MCF 10A (cell line): ENCODE results near the gene RPS6KA4. TPM values are rescaled to one million over a fixed set of nuclear protein-coding genes. Genes with fewer than 3 reads are reported as not detected.
A peak's percentile ranks its signal among the peaks of the same experiment; 100 is the strongest.

Experiments used
- Bru-seq: library from RNA; stranded (reverse); fragments of 400-500 nt; gene quantifications from one replicate; lab custom pipeline; 2021; lab: Mats Ljungman, UMichigan
- BruChase-seq, 2 experiments: library from RNA; stranded (reverse); fragments of 400-500 nt; gene quantifications; one replicate each; lab custom pipeline; 2021; lab: Mats Ljungman, UMichigan
- BruUV-seq: library from RNA; stranded (reverse); fragments of 400-500 nt; replicated peaks from 2 replicates; lab custom pipeline; 2021; lab: Mats Ljungman, UMichigan
- CTCF ChIA-PET: fragments of 300-600 bp; sonication (Branson Sonifier 250); formaldehyde crosslinking; extraction: SDS; loops from one replicate; lab custom pipeline; 2021; ENCODE audit warnings: antibody characterized with exemption, inconsistent platforms; lab: Yijun Ruan, JAX
- POLR2A ChIA-PET: fragments of 300-600, 350-650 bp; sonication (Branson Sonifier 250); formaldehyde crosslinking; extraction: SDS; loops from one replicate; lab custom pipeline; 2020; ENCODE audit warnings: antibody characterized with exemption, inconsistent platforms; lab: Yijun Ruan, JAX
- DNase-seq: peaks from one replicate; pipeline ENCODE4 v3.0.0-alpha.2; 2018; ENCODE audit not compliant: unreplicated experiment
- H3K27ac Mint-ChIP-seq: one replicate; pipeline ENCODE4 v1.8.0; 2022; ENCODE audit warnings: mild to moderate bottlenecking, low read depth, mixed read lengths; ENCODE audit not compliant: unreplicated experiment
- H3K27me3 Mint-ChIP-seq: one replicate; pipeline ENCODE4 v1.8.0; 2022; ENCODE audit warnings: mixed read lengths; ENCODE audit not compliant: insufficient read depth, unreplicated experiment
- H3K36me3 Mint-ChIP-seq: one replicate; pipeline ENCODE4 v1.8.0; 2022; ENCODE audit warnings: mild to moderate bottlenecking, moderate library complexity, mixed read lengths; ENCODE audit not compliant: insufficient read depth, unreplicated experiment
- H3K4me1 Mint-ChIP-seq: one replicate; pipeline ENCODE4 v1.8.0; 2022; ENCODE audit warnings: mixed read lengths; ENCODE audit not compliant: insufficient read depth, unreplicated experiment
- H3K4me3 Mint-ChIP-seq: one replicate; pipeline ENCODE4 v1.8.0; 2022; ENCODE audit warnings: mild to moderate bottlenecking, moderate library complexity, mixed read lengths; ENCODE audit not compliant: unreplicated experiment
- H3K9me3 Mint-ChIP-seq: one replicate; pipeline ENCODE4 v1.8.0; 2022; ENCODE audit warnings: mixed read lengths; ENCODE audit not compliant: unreplicated experiment
- CTCF ChIP-seq: fragments of 200-600 bp; IDR thresholded peaks from one replicate; pipeline ENCODE4 v1.8.0; 2022; ENCODE audit warnings: antibody characterized with exemption, mild to moderate bottlenecking; ENCODE audit not compliant: unreplicated experiment
- intact Hi-C: fragments of 100-400 bp; cut with micrococcal nuclease; formaldehyde crosslinking; loops from 2 replicates; pipeline ENCODE4 v1.14.1; 2022
- long read RNA-seq: library from polyadenylated mRNA; stranded (forward); transcript quantifications from one replicate; pipeline ENCODE4 v2.0.0, GENCODE V29; 2022
- total RNA-seq: library from RNA; stranded (reverse); gene quantifications from 2 replicates; pipeline ENCODE4 v1.2.3, GENCODE V29; 2022

RPS6KA4 gene
- total RNA-seq (42.5 and 46.5 TPM in 2 replicates), Bru-seq, nascent RNA (percentile 52 among the genes with signal in this experiment), BruChase-seq, experiment 1, labeled RNA remaining after a 6-hour chase (percentile 71 among the genes with signal in this experiment), BruChase-seq, experiment 2, labeled RNA remaining after a 2-hour chase (percentile 59 among the genes with signal in this experiment)
- long read RNA-seq, transcript RPS6KA4-202 (17 exons, 3,121 nt), result minor isoform, 5 of 48 reads
- long read RNA-seq, transcript RPS6KA4-201 (17 exons, 3,119 nt), result major isoform, 26 of 48 reads
- long read RNA-seq, partial matches to known transcripts, result 6 of 48 reads
- long read RNA-seq, other reads (novel, unspliced or antisense), result 8 of 48 reads

GRCh38 chr11:64358907-64359711 is at the start of gene RPS6KA4:
Gene RPS6KA4 (plus strand): TSS chr11:64359162. CDS start chr11:64359236, 74 bp downstream.
- peaks cover 27% of the 10 kb centered on the region for H3K36me3 Mint-ChIP-seq
- no peaks in the 10 kb centered on the region for H3K9me3 Mint-ChIP-seq
- ChIA-PET POLR2A (interaction anchor here (0.8 to 2.9 kb wide), 8 partner anchors 10 to 186 kb away, joined by 3 to 33 read pairs (median 5); partner anchors contain the start of genes PPP1R14B, PRDX5 and TRMT112), CTCF (interaction anchor here (0.6 to 8.8 kb wide), 12 partner anchors 11 to 1841 kb away, joined by 3 to 148 read pairs (median 4); partner anchors contain the start of genes PRDX5 and TRMT112)
- peak within 1 kb of the TSS; percentile 82 for H3K4me3 Mint-ChIP-seq
- BruUV-seq, result TSS peak; percentile 24
- peak; percentile 58 for DNase-seq
- intact Hi-C loops, result loop anchor here (5.0 kb wide), 2 partner anchors 107 to 293 kb away; partner anchors contain the start of gene PLCB3
- peaks cover 35% of the 10 kb centered on the region for H3K4me1 Mint-ChIP-seq
- no peaks in the 10 kb centered on the region for H3K27me3 Mint-ChIP-seq
- H3K27ac Mint-ChIP-seq, result peak within 1 kb of the TSS; percentile 8
- no peak for TF ChIP-seq CTCF

- Mint-ChIP-seq H3K27me3 (no peaks in the 10 kb centered on the region), H3K9me3 (no peaks in the 10 kb centered on the region), H3K4me1 (peaks cover 15% of the 10 kb centered on the region), H3K27ac (peak overlapping the region; percentile 61), H3K4me3 (no peak overlapping the region), H3K36me3 (peaks cover 73% of the 10 kb centered on the region)
- no peak for TF ChIP-seq CTCF
- DNase-seq, result no peak
- ChIA-PET CTCF (interaction anchor here (0.7 to 10.2 kb wide), 5 partner anchors 9 to 109 kb away, joined by 3 to 148 read pairs (median 6); partner anchors contain the start of gene RPS6KA4), POLR2A (interaction anchor here (0.6 to 1.4 kb wide), 5 partner anchors 14 to 41 kb away, joined by 3 to 5 read pairs (median 4); no protein-coding TSS in a partner anchor)
- intact Hi-C loops, result no loop called here
- BruUV-seq, result no TSS peak
Measured at GRCh38 chr11:64312947-64313346, 46.0 kb upstream of the RPS6KA4 start.

DNA sequence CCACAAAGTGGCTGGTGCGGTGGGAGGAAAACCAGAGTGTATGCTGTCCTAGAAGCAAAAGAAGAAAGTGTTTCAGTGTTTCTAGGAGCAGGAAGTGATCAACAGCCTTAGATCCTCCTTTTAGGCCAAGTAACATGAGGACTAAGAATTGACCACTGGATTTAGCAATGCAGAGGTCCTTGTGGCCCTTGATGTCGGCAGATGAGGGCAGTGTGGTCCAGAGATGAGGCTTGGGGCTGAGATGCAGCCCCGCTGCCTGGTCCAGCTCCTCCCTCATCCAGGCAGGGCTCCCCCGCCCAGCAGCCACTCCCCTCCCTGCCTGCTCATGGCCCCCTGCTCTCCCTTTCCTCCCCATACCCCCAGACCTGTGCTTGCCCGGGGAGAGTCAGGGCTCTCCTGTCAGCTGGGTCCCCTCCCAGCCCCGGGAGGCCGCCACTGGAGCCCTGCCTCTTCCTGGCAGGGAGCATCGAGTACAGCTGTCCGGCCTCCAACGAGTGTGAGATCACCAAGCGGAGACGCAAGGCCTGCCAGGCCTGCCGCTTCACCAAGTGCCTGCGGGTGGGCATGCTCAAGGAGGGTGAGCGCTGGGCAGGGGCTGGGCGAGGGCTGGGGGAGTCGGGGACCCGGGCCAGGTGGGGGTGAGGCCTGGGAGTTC is 45.3 kb upstream of the RPS6KA4 start:
- ChIA-PET POLR2A (interaction anchor here (0.6 to 5.8 kb wide), 4 partner anchors 11 to 67 kb away, joined by 3 to 64 read pairs (median 5); partner anchors contain the start of genes ESRRA and PPP1R14B), CTCF (interaction anchor here (1.0 to 10.2 kb wide), 6 partner anchors 9 to 135 kb away, joined by 3 to 148 read pairs (median 4); partner anchors contain the start of gene RPS6KA4)
- Mint-ChIP-seq H3K4me3 (no peak overlapping the region), H3K4me1 (peaks cover 15% of the 10 kb centered on the region), H3K36me3 (peaks cover 71% of the 10 kb centered on the region), H3K9me3 (no peaks in the 10 kb centered on the region), H3K27me3 (no peaks in the 10 kb centered on the region), H3K27ac (peak overlapping the region; percentile 61)
- BruUV-seq, result no TSS peak
- intact Hi-C loops, result no loop called here
- no peak for DNase-seq
- no peak for TF ChIP-seq CTCF
